ENCODE data around the gene DLG1.

DNA sequence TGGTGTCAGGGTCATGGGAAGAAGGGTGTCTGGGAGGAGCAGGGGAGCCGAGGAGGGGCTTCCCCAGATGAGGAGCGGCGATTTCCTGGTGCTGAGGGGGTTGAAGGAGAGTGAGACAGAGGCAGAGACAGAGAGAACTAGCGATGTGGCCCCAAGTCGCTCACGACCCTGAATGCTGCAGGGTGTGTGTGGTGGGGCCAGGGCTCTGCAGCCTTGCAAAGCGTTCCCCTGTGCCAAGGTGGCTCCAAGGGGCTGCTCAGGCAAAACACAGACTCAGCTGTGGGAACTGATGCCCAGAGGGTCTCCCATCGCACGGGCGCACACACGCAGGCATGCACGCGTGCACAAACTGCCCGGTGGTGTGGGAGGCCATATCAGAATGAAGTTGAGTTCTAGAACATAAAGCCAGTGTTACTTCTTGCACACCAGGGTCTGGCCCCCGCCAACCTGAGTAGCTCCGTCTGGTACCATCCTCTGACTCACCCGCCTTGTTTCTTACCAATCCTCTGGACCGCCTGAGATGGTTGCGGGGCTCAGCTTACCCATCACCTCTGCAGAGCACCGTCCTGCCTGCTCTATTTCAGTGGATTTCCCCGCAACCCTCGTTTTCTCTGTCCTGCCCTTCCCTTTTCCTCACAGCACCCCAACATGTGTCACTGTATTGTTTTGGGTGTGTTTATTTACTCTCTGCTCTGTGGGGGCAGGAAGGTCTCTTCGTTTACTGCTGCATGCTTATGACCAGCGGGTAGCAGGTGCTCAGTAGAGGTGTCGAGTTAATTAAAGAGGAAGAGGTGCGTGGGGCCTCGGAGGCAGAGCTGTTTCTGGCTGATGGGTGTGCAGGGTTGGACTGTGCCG lies 273.3 kb downstream of the DLG1 start:
- TF ChIP-seq CTCF (conservative IDR thresholded peaks at IDR 0.05; ENCODE audit: low read depth, low read length) (no peak), EZH2 (IDR thresholded peaks at IDR 0.05; ENCODE audit: borderline replicate concordance, low read depth, low read length, poor library complexity, severe bottlenecking) (no peak)
